ENCODE data around the gene ZBED1.

GRCh38 chrX:2507196-2507595 lies 6.4 kb upstream of the ZBED1 start:
- TF ChIP-seq CTCF (IDR thresholded peaks at IDR 0.05) (no peak), POLR2AphosphoS5 (IDR thresholded peaks at IDR 0.05) (no peak)
